HG03108 (cell line): ENCODE results near the gene RING1.
"Not testable (repeated sequence)": the region's sequence is repeated elsewhere in the genome, so short reads cannot be mapped to it uniquely, and the experiment has no call there.

Experiments used
- ATAC-seq: cut with Tn5 transposase; IDR thresholded peaks from one replicate; pipeline ENCODE4 v1.9.1; 2021; ENCODE audit warnings: moderate library complexity; ENCODE audit not compliant: unreplicated experiment

Gene RING1

GRCh38 chr6:33205191-33206026 is 2.9 kb upstream of the RING1 start:
- ATAC-seq, result no peak

- no peak for ATAC-seq
Observed at GRCh38 chr6:33206027-33206863, 2.1 kb upstream of the RING1 start.

GRCh38 chr6:33206864-33207551 is 1.3 kb upstream of the RING1 start:
- no peak for ATAC-seq

- no peak for ATAC-seq
Observed at GRCh38 chr6:33207552-33208090, 679 bp upstream of the RING1 start.

- ATAC-seq, result no peak
Observed at GRCh38 chr6:33209856-33210255, 1.6 kb downstream of the RING1 start.

DNA sequence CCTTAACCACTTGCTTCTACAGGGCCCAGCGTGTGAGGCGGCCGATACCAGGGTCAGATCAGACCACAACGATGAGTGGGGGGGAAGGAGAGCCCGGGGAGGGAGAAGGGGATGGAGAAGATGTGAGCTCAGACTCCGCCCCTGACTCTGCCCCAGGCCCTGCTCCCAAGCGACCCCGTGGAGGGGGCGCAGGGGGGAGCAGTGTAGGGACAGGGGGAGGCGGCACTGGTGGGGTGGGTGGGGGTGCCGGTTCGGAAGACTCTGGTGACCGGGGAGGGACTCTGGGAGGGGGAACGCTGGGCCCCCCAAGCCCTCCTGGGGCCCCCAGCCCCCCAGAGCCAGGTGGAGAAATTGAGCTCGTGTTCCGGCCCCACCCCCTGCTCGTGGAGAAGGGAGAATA is 2.8 kb downstream of the RING1 start:
- no peak for ATAC-seq

GRCh38 chr6:33211666-33212422 is 3.5 kb downstream of the RING1 start:
- no peak for ATAC-seq

GRCh38 chr6:33212857-33213165 is 4.5 kb downstream of the RING1 start:
- ATAC-seq, result no peak

DNA sequence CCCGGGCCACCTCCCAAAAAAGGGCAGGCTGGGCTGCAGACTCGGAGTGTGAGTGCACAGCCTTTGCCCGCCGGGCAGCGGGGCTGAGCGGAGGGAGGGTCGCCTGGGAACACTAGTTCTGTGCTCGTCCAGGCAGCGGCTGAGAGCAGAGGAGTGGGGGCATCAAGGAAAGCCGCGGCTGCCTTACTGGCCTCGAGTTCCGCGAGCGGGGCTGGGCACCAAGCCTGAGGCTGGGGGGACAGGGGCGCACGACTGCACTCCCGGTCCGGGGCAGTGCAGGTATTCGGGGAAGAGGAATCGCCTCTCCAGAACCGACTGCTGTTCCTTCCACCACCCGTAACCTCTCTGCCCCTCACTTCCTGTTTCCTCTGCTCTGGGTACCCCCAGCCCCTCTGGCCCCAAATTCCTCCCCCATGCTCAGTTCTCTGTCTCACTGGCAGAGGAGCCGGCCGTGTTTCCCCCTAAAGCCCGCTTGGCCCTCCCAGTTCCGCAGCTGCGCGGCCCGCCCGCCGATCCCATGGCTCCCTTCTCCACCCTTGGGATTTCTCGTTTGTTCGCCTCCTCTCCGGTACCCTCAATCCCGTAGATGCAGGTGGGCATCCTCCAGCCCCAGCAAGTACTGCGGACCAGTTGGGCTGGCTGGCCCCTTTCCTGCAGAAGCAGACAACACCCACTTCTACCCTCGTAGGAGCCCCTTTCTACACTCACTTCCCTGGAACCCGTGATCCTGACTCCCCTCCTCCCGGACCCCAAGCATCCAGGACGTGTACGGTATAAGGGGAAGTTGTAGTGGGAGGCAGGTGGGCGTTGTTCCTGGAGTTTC is 5.1 kb downstream of the RING1 start:
- no peak for ATAC-seq

GRCh38 chr6:33213989-33214335 is 5.7 kb downstream of the RING1 start:
- ATAC-seq, result no peak

DNA sequence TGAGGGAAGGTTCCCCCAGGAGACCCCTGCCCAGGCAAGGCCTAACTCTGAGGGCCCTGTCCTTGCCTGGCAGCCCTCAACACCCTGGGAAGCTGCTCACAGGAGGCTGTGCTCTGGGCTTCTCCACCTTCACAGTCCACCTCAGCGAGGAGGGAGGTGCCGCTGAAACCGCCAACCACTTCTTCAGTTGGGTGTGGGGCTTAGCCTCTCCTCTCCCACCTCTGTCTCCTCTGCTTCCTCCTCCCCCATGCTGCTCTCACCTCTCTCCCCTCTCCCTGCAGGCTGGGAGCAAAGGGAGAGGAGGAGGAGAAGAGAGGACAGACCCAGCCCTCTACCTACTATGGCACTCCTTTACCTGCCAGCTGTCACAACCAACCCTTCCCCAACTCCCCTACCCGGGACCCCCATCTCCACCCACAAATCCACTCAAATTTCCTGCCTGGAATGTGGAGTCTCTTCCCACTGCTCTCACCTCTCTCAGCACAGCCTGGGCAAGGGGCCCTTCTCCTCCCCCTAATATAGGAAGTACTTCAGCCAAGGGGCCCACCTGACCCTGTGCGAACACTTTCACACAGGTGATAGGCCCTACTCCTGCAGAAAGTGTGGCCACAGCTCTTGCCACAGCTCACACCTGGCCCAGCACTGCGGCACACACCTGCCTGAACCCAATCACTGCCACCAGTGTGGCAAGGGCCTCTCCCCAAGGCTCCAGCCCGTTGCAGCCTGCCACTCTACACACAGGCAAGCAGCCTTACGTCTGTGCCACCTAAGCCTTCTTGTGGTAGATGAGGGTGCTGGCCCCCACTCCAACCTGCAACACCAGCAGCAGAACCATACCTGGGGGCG is 7.2 kb downstream of the RING1 start:
- no peak for ATAC-seq

GRCh38 chr6:33216117-33216649 is 7.9 kb downstream of the RING1 start:
- no peak for ATAC-seq

- ATAC-seq, result no peak
Observed at GRCh38 chr6:33217246-33217645, 8.9 kb downstream of the RING1 start.

DNA sequence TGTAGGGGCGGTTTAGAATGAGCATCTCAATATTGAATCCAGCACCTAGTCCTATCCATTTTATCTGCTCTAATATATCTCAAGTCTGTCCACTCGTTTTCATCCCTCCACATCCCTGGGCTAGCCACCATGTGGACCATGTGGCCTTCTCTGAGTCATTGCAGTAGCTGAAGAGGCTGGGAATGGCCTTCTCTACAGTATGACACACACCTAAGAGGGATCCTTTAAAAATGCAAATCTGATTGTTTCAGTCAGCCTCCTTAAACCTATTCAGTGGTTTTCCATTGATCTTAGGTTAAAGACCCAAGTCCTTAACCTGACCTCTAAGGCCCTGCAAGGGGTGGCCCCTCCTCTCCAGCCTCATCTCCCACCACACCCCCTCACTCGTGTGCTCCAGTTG is 9.4 kb downstream of the RING1 start:
- no peak for ATAC-seq

- not testable (repeated sequence) for ATAC-seq
Observed at GRCh38 chr6:33226503-33227120, 18.3 kb downstream of the RING1 start.

DNA sequence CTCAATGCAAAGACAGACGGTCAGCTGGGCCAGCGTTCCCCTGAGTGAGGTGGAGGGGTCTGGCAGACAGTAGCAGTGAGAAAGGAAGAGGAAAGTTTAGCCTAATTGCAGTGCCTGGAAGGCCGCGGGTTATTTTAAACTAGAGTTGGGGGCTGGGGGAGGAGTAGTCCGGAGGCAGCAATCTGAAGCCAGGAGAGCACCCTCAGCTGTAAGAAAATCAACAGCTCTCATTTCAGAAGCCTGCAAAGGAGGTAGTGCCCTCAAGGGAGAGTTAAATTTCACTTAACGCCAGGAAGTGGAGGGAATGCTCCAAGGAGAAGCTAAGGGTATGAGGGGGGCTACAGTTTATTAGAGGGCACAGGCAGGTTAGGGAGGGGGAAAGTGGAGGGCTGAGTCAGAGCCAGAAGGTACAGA is 26.9 kb downstream of the RING1 start:
- no peak for ATAC-seq

DNA sequence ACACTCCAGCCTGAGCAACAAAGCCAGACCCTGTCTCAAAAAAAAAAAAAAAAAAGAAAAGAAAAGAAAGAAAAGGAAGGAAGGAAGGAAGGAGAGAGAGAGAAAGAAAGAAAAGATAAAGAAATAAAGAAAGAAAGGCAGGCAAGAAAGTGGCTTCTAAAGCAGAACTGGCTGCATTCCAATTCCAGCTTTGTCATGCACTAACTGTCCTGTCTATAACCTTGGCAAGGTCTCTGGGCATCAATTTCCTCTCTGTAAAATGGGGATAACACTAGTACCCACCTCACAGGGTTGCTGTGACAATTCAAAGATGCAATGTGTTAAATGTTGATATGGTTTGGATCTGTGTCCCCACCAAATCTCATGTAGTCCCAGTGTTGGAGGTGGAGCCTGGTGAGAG is 28.0 kb downstream of the RING1 start:
- no peak for ATAC-seq

- no peak for ATAC-seq
Observed at GRCh38 chr6:33236852-33237251, 28.6 kb downstream of the RING1 start.
